ENCODE data around the gene GMDS.

GMDS gene

GRCh38 chr6:1802491-1803395 is 442.7 kb downstream of the GMDS start:
- no peak for TF ChIP-seq CTCF (IDR thresholded peaks at IDR 0.05; ENCODE audit: extremely low read depth, missing control alignments)
- no peak for DNase-seq (ENCODE audit: low spot score)

GRCh38 chr6:1801401-1801800 is 444.0 kb downstream of the GMDS start:
- no peak for DNase-seq (ENCODE audit: low spot score)
- TF ChIP-seq CTCF (IDR thresholded peaks at IDR 0.05; ENCODE audit: extremely low read depth, missing control alignments): no peak

- TF ChIP-seq CTCF (IDR thresholded peaks at IDR 0.05; ENCODE audit: extremely low read depth, missing control alignments): no peak
- DNase-seq (ENCODE audit: low spot score): no peak
These were observed 444.6 kb downstream of the GMDS start for GRCh38 chr6:1800845-1801244.

GRCh38 chr6:1798965-1799325 is 446.5 kb downstream of the GMDS start:
- no peak for TF ChIP-seq CTCF (IDR thresholded peaks at IDR 0.05; ENCODE audit: extremely low read depth, missing control alignments)

GRCh38 chr6:1798303-1798964 is 447.0 kb downstream of the GMDS start:
- no peak for TF ChIP-seq CTCF (IDR thresholded peaks at IDR 0.05; ENCODE audit: extremely low read depth, missing control alignments)
- no peak for DNase-seq (ENCODE audit: low spot score)

More at GRCh38 chr6:1798965-1799325, 446.5 kb downstream of the GMDS start:
- DNase-seq (ENCODE audit: low spot score): no peak

- DNase-seq (ENCODE audit: low spot score): no peak
- no peak for TF ChIP-seq CTCF (IDR thresholded peaks at IDR 0.05; ENCODE audit: extremely low read depth, missing control alignments)
These were observed 447.6 kb downstream of the GMDS start for GRCh38 chr6:1797801-1798200.

Measured in GM20000 (cell line).